ENCODE data around the gene PSEN1. TPM values are rescaled to one million over a fixed set of nuclear protein-coding genes. Genes with fewer than 3 reads are reported as not detected.

PSEN1 gene
- total and polyA plus RNA-seq, 2 donors (not counting 3 experiments of a cell fraction or from before 2014, with no cell fraction given): 16.5 to 36.8 TPM

DNA sequence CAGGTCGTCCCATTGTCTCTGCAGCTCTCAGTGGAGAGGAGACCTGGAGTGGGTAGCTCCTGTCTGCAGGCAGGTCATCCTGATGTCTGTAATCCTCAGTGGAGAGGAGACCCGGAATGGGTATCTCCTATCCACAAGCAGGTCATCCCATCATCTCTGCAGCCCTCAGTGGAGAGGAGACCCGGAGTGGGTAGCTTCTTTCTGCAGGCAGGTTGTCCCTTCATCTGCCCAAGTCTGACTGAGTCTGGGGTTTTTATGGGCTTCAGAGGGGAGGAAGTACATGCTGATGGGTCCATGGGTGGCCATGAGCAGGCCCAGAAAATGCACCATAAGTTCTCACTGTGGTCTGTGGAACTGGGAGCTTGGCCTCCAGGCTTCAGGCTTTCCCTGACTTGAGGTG, 72.1 kb downstream of the PSEN1 start:
- H3K4me3 ChIP-seq (replicated peaks in 1 of 3; ENCODE audit: insufficient read depth in 1 of 3, low read depth in 1 of 3, low read length in 3 of 3): no peak overlapping the region
- no peaks in the 10 kb centered on the region for H3K79me2 ChIP-seq (ENCODE audit: control insufficient read depth, insufficient read depth, low read length)
- intact Hi-C loops (cut with micrococcal nuclease) (no loop called here), dilution Hi-C loops (cut with MboI; ENCODE audit: extremely low pct_ligation_motif_present, low sequenced_read_pairs) (no loop called here)
- no peaks in the 10 kb centered on the region for H4K20me1 ChIP-seq (replicated peaks; ENCODE audit: control insufficient read depth, extremely low read depth, insufficient read depth, low read length)
- H3K36me3 ChIP-seq (ENCODE audit: control insufficient read depth in 2 of 2, extremely low read depth in 1 of 2, insufficient read depth in 2 of 2, low read length in 2 of 2): peaks cover 3 to 16% of the 10 kb centered on the region in 2 experiments
- H3K4me2 ChIP-seq (ENCODE audit: insufficient read depth, low read length): no peak overlapping the region
- H3K4me1 ChIP-seq (ENCODE audit: control insufficient read depth, extremely low read depth, insufficient read depth, low read length): peaks cover 25% of the 10 kb centered on the region
- TF ChIP-seq POLR2AphosphoS5 (IDR thresholded peaks at IDR 0.05; ENCODE audit: insufficient read depth, low read depth, low read length) (no peak), POLR2A (IDR thresholded peaks at IDR 0.05; ENCODE audit: low read depth, low read length) (no peak), JUN (IDR thresholded peaks at IDR 0.05; ENCODE audit: borderline replicate concordance, insufficient read depth, insufficient read length, low read depth) (no peak), FOS (IDR thresholded peaks at IDR 0.05; ENCODE audit: borderline replicate concordance, insufficient read depth, low read length) (no peak), GATA2 (IDR thresholded peaks at IDR 0.05; ENCODE audit: insufficient read depth, insufficient read length, low read depth, low read length) (no peak), MYC (IDR thresholded peaks at IDR 0.05; ENCODE audit: low read depth, low read length) (no peak), EZH2 (IDR thresholded peaks at IDR 0.05; ENCODE audit: borderline replicate concordance, low read depth, low read length, severe bottlenecking) (no peak)
- TF ChIP-seq, protein P1, sequence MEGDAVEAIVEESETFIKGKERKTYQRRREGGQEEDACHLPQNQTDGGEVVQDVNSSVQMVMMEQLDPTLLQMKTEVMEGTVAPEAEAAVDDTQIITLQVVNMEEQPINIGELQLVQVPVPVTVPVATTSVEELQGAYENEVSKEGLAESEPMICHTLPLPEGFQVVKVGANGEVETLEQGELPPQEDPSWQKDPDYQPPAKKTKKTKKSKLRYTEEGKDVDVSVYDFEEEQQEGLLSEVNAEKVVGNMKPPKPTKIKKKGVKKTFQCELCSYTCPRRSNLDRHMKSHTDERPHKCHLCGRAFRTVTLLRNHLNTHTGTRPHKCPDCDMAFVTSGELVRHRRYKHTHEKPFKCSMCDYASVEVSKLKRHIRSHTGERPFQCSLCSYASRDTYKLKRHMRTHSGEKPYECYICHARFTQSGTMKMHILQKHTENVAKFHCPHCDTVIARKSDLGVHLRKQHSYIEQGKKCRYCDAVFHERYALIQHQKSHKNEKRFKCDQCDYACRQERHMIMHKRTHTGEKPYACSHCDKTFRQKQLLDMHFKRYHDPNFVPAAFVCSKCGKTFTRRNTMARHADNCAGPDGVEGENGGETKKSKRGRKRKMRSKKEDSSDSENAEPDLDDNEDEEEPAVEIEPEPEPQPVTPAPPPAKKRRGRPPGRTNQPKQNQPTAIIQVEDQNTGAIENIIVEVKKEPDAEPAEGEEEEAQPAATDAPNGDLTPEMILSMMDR (IDR thresholded peaks at IDR 0.05; ENCODE audit: extremely low read depth in 1 of 2, insufficient read depth in 1 of 2, low read depth in 1 of 2, low read length in 2 of 2): no peak
- TF ChIP-seq, protein P2, sequence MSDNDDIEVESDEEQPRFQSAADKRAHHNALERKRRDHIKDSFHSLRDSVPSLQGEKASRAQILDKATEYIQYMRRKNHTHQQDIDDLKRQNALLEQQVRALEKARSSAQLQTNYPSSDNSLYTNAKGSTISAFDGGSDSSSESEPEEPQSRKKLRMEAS (IDR thresholded peaks at IDR 0.05; ENCODE audit: insufficient read depth, insufficient read length): no peak
- no peak overlapping the region for H2AFZ ChIP-seq (ENCODE audit: low read depth, low read length)
- POLR2A ChIA-PET: no interaction called here
- CTCF ChIA-PET: interaction anchor here (1.1 to 1.5 kb wide), 2 partner anchors 17 kb away, joined by 3 to 4 read pairs; no protein-coding TSS in a partner anchor
- DNase-seq (ENCODE audit: low read depth, low spot score) (no peak), FAIRE-seq (no peak)
- no peak overlapping the region for H3K27ac ChIP-seq (ENCODE audit: insufficient read depth, low read depth, low read length)
- no peak overlapping the region for H3K9ac ChIP-seq (replicated peaks; ENCODE audit: extremely low read depth, insufficient read depth, low read length)
- BruUV-seq (replicated peaks): no TSS peak
- H3K27me3 ChIP-seq (ENCODE audit: control insufficient read depth in 2 of 2, insufficient read depth in 2 of 2, low read length in 2 of 2): no peaks in the 10 kb centered on the region
- H3K9me3 ChIP-seq (replicated peaks; ENCODE audit: control insufficient read depth, insufficient read depth, low read length): no peaks in the 10 kb centered on the region
- H3K9me1 ChIP-seq (replicated peaks; ENCODE audit: control insufficient read depth, extremely low read depth, insufficient read depth, low read length): no peaks in the 10 kb centered on the region

All from endothelial cell of umbilical vein (primary cell).